AG08396 (cell line): Measurements from ENCODE around the gene YTHDC1.
A peak's percentile ranks its signal among the peaks of the same experiment; 100 is the strongest.
"Not testable (repeated sequence)": the region's sequence is repeated elsewhere in the genome, so short reads cannot be mapped to it uniquely, and the experiment has no call there.

Source experiments
- DNase-seq: peaks from one replicate; pipeline ENCODE4 v3.0.0; 2012; ENCODE audit warnings: low spot score, mixed read lengths

YTHDC1 gene

GRCh38 chr4:68349649-68350360, at the start of gene YTHDC1:
Gene YTHDC1, minus strand, starts transcription at chr4:68350090. Its CDS starts 337 bp downstream, at chr4:68349753.
- peak; percentile 91 for DNase-seq

- DNase-seq: no peak
Measured at GRCh38 chr4:68399306-68399705, 49.4 kb upstream of the YTHDC1 start.

- DNase-seq: no peak
Measured at GRCh38 chr4:68396756-68397155, 46.9 kb upstream of the YTHDC1 start.

- DNase-seq: no peak
Measured at GRCh38 chr4:68391436-68391835, 41.5 kb upstream of the YTHDC1 start.

- no peak for DNase-seq
Measured at GRCh38 chr4:68390205-68390935, 40.5 kb upstream of the YTHDC1 start.

DNA sequence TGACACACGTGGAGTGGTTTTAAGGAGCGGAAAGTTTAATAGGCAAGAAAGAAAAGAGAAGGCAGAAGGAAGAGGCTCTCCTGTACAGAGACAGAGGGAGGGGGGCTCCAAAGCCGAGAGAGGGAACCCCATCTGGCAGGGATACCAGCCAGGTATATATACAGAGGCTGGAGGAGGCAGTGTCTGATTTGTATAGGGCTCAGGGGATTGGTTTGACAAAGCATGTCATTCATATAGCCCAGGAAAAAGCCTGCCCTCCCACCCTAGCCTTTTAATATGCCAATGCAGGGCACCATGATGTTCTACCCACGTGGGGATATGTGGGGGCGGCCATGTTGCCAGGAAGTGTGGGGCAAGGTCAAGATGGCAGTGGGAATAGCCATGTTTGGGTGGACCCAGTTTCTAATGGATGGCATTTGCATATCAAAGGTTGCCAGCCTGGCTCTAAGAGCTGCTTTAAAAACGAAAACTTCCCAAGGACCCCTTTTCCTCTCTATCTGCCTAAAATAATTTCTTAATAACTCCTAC, 39.6 kb upstream of the YTHDC1 start:
- not testable (repeated sequence) for DNase-seq

DNA sequence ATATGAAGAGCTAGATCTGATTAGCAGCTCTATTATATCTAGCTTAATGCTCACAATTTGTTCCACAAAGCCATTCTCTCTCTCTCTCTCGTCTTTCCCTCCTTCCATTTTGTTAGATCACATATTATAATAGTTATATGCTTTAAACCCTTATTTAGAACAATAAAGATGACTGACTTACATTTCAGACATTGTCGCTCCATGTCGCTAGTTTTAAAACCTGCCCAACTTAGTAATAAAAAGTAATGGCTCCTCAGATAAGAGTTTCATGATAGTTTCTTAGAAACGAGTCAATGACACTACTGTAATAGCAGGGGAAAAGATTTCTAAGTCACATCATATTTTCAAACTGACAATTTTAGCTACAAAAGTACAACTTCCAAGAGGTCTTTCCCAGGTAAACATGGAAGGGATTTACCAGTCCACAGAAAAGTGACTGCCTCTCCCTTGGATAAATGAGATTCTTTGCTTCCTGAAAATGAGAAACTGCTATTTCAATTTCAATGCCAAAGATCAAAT, 38.5 kb upstream of the YTHDC1 start:
- DNase-seq: no peak

GRCh38 chr4:68385267-68385666, 35.4 kb upstream of the YTHDC1 start:
- no peak for DNase-seq

DNA sequence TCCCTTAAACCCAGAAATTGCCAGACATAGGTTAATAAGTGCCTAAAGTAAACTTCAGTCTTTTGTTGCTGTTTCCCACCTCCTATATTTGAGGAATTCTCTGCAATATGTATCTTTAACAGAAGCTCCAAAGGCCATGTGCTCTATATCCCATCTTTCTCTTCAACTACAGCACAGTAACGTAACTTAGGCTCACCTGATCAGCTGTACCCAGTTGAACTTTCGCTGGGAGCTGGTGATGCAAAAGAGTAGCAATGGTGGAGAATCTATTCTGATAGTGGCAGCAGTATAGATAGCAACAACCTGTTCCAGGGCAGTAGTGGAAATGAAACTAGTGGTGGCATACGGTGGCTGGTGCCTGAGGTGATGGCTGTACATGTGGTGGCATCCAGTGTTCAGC, 33.2 kb upstream of the YTHDC1 start:
- DNase-seq: no peak

- no peak for DNase-seq
Measured at GRCh38 chr4:68378226-68378625, 28.3 kb upstream of the YTHDC1 start.

DNA sequence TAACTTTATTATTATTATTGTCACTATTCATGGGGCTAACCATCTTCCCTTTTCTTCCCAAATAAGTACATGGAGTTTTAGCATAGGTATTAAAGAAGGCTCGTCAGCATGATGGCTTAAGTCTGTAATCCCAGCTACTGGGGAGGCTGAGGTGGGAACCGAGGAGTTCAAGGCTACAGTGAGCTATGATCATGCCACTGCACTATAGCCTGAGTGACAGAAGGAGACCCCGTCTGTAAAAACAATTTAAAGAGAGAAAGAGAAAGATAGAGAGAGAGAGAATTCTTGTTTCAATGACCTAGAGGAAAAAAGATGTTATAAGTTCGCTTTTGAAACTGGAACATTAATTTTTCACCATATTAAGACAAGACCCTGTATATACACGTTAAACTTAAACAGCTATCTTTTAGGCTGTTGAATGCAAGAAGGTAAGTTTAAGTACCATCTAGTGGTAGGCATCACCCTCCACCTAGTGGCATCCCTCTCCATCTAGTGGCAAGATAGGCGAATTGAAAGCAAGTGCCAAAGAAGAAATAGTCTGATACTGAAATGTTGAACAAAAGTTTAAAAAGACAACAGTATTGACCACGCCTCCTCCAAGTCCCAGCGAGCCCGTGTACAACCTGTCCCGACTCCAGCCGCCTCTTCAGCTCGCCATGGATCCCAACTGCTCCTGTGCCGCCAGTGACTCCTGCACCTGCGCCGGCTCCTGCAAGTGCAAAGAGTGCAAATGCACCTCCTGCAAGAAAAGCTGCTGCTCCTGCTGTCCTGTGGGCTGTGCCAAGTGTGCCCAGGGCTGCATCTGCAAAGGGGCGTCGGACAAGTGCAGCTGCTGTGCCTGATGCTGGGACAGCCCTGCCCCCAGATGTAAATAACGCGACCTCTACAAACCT, 26.0 kb upstream of the YTHDC1 start:
- peak; percentile 39 for DNase-seq

DNA sequence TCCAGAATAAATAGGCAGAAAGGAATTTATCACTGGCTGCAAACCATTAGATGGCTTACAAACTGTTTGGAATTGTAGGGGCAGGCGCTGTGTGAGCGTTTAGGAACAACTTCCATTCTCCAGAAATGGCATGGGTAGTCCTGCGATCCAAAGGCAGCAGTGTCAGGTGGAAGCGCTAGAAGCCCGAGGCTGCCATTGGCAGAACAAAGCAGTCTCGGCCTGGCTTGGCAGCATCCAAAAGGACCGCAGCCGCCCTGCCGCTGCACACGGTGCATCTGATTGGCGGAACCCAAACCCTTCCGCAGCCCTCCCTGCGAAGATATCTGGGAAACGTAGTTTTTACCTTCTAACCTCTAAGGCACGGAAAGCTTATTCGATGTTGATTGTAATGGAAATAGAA, 23.6 kb upstream of the YTHDC1 start:
- DNase-seq: peak; percentile 81

DNA sequence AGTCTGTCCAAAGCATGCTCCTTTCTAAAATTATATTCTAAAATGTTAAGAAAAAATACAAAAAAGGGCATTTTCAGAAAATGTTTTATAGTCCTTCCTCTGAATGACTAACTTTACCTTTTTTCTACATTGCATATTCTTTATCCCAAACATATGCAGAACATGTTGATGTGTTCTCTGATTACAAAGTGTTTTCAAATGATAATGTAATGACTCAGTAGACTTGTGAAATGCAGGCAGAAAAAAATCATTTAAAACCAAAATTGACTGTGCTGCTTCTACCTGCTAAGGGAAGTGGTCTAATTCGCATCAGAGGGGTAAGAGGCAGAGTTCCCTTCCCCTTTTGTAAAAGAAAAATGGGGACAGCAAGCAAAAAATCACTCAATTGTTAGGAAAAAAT, 22.7 kb upstream of the YTHDC1 start:
- DNase-seq: no peak

GRCh38 chr4:68369142-68369805, 19.4 kb upstream of the YTHDC1 start:
- DNase-seq: no peak

- DNase-seq: peak; percentile 35
Measured at GRCh38 chr4:68368691-68369131, 18.8 kb upstream of the YTHDC1 start.

DNA sequence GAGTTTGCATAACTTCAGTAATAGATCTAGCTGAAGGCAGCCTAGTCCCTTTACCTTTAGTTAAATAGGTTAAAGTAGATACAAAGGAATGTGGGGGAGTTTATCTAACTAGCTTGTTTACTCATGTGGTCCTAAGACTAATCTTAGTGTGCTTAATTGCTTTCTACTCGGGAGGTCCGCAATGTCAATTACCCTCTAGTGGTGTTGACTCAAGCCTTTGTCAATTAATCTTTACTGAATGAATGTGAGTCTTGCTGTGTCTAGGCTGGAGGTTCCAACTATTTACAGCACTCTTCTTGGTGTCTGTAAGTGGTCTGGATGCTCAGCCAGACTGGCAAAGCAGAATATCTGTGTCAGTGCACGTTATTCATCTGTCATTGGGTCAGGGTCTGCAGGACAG, 17.9 kb upstream of the YTHDC1 start:
- no peak for DNase-seq

- no peak for DNase-seq
Measured at GRCh38 chr4:68366600-68366999, 16.7 kb upstream of the YTHDC1 start.

DNA sequence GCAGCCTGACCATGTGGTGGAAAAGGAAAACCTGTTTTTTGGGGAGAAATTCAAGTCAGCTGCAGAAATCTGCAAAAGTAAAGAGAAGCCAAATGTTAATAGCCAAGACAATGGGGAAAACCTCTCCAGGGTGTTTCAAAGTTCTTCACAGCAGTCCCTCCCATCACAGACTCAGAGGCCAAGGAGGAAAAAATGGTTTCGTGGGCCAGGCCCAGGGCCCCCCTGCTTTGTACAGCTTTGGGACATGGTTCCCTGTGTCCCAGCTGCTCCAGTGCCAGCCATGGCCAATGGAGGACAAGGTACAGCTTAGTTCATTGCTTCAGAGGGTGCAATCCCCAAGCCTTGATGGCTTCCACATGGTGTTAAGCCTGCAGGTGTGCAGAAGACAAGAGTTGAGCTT, 15.2 kb upstream of the YTHDC1 start:
- no peak for DNase-seq

DNA sequence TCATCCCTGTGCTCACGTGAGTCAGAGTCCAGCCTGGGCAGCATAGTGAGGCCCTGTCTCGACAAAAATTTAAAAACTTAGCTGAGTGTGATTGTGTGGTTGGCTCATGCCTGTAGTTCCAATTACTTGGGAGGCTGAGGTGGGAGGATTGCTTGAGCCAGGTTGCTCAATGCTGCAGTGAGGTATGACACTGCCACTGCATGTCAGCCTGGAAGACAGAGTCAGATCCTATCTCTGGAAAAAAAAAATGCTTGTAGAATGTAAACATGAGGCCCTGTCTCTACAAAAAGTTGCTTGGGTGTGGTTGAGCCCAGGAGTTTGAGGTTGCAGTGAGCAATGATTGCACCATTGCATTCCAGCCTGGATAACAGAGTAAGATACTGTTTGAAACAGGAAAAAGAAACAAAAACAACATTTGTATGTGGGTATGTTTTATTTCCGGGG, 11.3 kb upstream of the YTHDC1 start:
- peak; percentile 43 for DNase-seq

- no peak for DNase-seq
Measured at GRCh38 chr4:68360231-68360968, 10.5 kb upstream of the YTHDC1 start.

GRCh38 chr4:68359508-68359907, 9.6 kb upstream of the YTHDC1 start:
- DNase-seq: no peak
